ENCODE measurements around the gene PRMT3.
A peak's percentile ranks its signal among the peaks of the same experiment; 100 is the strongest.
"Not testable (repeated sequence)": the region's sequence is repeated elsewhere in the genome, so short reads cannot be mapped to it uniquely, and the experiment has no call there.

The PRMT3 gene

GRCh38 chr11:20477418-20478090 lies 90.0 kb downstream of the PRMT3 start:
- ATAC-seq (replicated peaks) (no peak), DNase-seq (no peak)
- peaks cover 4 to 9% of the 10 kb centered on the region in 2 donors for H3K4me1 Mint-ChIP-seq (ENCODE audit: low read depth in 2 of 2)
- no peaks in the 10 kb centered on the region for H3K9me3 Mint-ChIP-seq
- H3K27me3 Mint-ChIP-seq: no peaks in the 10 kb centered on the region
- no peak overlapping the region for H3K4me3 Mint-ChIP-seq
- peaks cover 3% of the 10 kb centered on the region for H3K36me3 Mint-ChIP-seq (ENCODE audit: insufficient read depth)
- H3K27ac Mint-ChIP-seq: no peak overlapping the region

DNA sequence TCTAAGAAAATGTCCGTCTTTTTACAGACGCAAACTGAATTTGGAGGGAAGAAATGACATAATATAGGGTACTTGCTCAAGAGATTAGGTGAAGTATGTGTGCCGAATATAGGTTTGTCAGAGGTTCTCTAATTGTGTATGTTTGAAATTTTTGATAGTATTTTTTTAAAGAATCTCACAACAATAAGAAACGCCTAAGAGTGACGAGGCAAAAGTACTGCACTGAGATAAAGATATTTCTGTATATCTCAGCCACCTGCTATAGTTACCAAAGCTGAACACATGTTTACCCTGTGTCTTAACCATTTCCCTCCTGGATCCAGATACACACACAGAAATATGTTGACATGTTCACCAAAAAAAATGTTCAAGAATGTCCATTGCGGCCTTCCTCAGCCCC lies 92.0 kb downstream of the PRMT3 start:
- DNase-seq: no peak
- Mint-ChIP-seq H3K9me3 (no peaks in the 10 kb centered on the region), H3K4me3 (no peak overlapping the region), H3K4me1 (ENCODE audit: low read depth in 2 of 2) (peaks cover 0 to 4% of the 10 kb centered on the region in 2 donors), H3K36me3 (ENCODE audit: insufficient read depth) (no peaks in the 10 kb centered on the region), H3K27ac (no peak overlapping the region), H3K27me3 (no peaks in the 10 kb centered on the region)
- ATAC-seq (replicated peaks): no peak

- Mint-ChIP-seq H3K9me3 (no peaks in the 10 kb centered on the region), H3K4me1 (ENCODE audit: low read depth in 2 of 2) (peaks cover 2 to 12% of the 10 kb centered on the region in 2 donors), H3K27me3 (no peaks in the 10 kb centered on the region), H3K36me3 (ENCODE audit: insufficient read depth) (peaks cover 4% of the 10 kb centered on the region), H3K4me3 (no peak overlapping the region), H3K27ac (no peak overlapping the region)
- ATAC-seq (replicated peaks): no peak
- no peak for DNase-seq
These were observed 96.4 kb downstream of the PRMT3 start for GRCh38 chr11:20483931-20484330.

GRCh38 chr11:20484416-20484815 lies 96.9 kb downstream of the PRMT3 start:
- H3K4me1 Mint-ChIP-seq (ENCODE audit: low read depth in 2 of 2): peaks cover 2 to 12% of the 10 kb centered on the region in 2 donors
- H3K9me3 Mint-ChIP-seq; ATAC-seq (replicated peaks); H3K27ac Mint-ChIP-seq; H3K27me3 Mint-ChIP-seq; H3K36me3 Mint-ChIP-seq (ENCODE audit: insufficient read depth); DNase-seq; H3K4me3 Mint-ChIP-seq: not testable (repeated sequence)

DNA sequence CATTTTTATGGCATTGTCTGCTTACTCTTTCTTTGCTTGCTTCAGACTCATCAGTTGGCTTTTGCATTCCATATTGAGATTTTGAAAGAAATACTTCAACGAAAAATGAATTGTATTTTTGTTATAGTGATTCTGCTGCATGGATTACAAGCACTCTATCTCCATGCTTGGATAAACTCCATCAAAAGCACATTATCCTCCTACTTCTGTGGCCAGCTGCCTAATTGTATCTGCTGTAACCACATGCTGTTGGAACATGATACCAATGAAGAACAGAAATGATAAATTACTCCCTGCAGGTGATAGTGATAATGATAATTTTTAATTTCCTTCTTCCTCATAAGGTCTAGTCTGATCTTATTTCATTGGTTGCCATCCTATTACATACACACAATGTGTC lies 100.8 kb downstream of the PRMT3 start:
- ATAC-seq (replicated peaks): no peak

DNA sequence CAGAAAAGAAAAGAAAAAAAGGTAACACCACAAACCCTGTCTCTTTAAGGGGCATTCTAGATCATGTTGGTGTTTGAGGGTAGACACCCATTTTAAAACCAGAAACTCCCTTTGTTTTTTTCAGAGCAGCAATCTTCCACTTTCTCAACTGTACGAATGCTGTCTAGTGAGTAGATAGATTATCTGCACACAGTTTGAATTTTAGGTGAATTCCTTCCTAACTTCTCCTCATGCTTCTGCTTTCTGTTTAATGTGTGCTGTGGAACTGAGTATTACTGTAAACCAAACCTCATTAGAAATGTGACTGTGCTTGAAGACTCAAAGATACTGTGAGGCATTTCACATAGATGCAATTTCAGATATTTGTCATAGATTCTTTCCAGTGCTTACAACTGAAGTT lies 102.4 kb downstream of the PRMT3 start:
- no peak overlapping the region for H3K27ac Mint-ChIP-seq
- no peak overlapping the region for H3K4me3 Mint-ChIP-seq
- no peak for DNase-seq
- ATAC-seq (replicated peaks): no peak
- H3K4me1 Mint-ChIP-seq (ENCODE audit: low read depth in 2 of 2): peaks cover 2 to 8% of the 10 kb centered on the region in 2 donors
- H3K36me3 Mint-ChIP-seq (ENCODE audit: insufficient read depth): peaks cover 12% of the 10 kb centered on the region
- H3K27me3 Mint-ChIP-seq: no peaks in the 10 kb centered on the region
- H3K9me3 Mint-ChIP-seq: no peaks in the 10 kb centered on the region

More for the DNA sequence above, 100.8 kb downstream of the PRMT3 start:
- Mint-ChIP-seq H3K36me3 (ENCODE audit: insufficient read depth) (peaks cover 7% of the 10 kb centered on the region), H3K27me3 (no peaks in the 10 kb centered on the region), H3K27ac (peak overlapping the region in 1 of 2 donors; percentile 42), H3K9me3 (no peaks in the 10 kb centered on the region), H3K4me1 (ENCODE audit: low read depth in 2 of 2) (peaks cover 2 to 8% of the 10 kb centered on the region in 2 donors), H3K4me3 (no peak overlapping the region)
- no peak for DNase-seq

GRCh38 chr11:20493340-20493739 lies 105.8 kb downstream of the PRMT3 start:
- H3K4me3 Mint-ChIP-seq: no peak overlapping the region
- H3K9me3 Mint-ChIP-seq: no peaks in the 10 kb centered on the region
- H3K36me3 Mint-ChIP-seq (ENCODE audit: insufficient read depth): peaks cover 13% of the 10 kb centered on the region
- H3K27me3 Mint-ChIP-seq: no peaks in the 10 kb centered on the region
- no peak for DNase-seq
- no peak overlapping the region for H3K27ac Mint-ChIP-seq
- ATAC-seq (replicated peaks): no peak
- no peaks in the 10 kb centered on the region for H3K4me1 Mint-ChIP-seq (ENCODE audit: low read depth in 2 of 2)

- H3K27ac Mint-ChIP-seq: no peak overlapping the region
- no peaks in the 10 kb centered on the region for H3K27me3 Mint-ChIP-seq
- H3K4me1 Mint-ChIP-seq (ENCODE audit: low read depth in 2 of 2): no peaks in the 10 kb centered on the region
- H3K9me3 Mint-ChIP-seq: no peaks in the 10 kb centered on the region
- H3K4me3 Mint-ChIP-seq: no peak overlapping the region
- H3K36me3 Mint-ChIP-seq (ENCODE audit: insufficient read depth): peaks cover 13% of the 10 kb centered on the region
- ATAC-seq (replicated peaks) (no peak), DNase-seq (no peak)
These were observed 109.7 kb downstream of the PRMT3 start for GRCh38 chr11:20497124-20497792.

DNA sequence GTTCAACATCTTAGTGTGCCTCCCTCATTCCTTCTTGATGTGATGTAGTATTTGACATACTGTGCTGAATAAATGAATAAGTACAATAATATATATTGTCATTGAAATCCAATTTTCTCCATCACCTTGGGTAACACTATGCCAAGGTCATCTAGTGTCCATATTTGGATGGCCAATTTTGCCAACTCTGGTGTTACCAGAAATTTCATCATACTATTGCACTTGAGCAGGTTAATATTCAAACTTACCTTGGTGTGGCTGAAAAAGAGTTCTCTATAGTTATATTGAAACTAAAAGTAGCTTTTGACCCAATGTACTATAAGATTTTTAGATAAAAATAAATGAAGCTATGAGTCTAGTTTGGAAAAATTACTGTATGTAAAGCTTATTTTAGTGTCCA lies 113.7 kb downstream of the PRMT3 start:
- Mint-ChIP-seq H3K9me3 (no peaks in the 10 kb centered on the region), H3K4me1 (ENCODE audit: low read depth in 2 of 2) (no peaks in the 10 kb centered on the region), H3K36me3 (ENCODE audit: insufficient read depth) (no peaks in the 10 kb centered on the region), H3K27ac (no peak overlapping the region), H3K27me3 (no peaks in the 10 kb centered on the region), H3K4me3 (no peak overlapping the region)
- DNase-seq (no peak), ATAC-seq (replicated peaks) (no peak)

- H3K4me1 Mint-ChIP-seq (ENCODE audit: low read depth in 2 of 2): no peaks in the 10 kb centered on the region
- DNase-seq (no peak), ATAC-seq (replicated peaks) (no peak)
- no peak overlapping the region for H3K27ac Mint-ChIP-seq
- no peaks in the 10 kb centered on the region for H3K27me3 Mint-ChIP-seq
- H3K36me3 Mint-ChIP-seq (ENCODE audit: insufficient read depth): no peaks in the 10 kb centered on the region
- no peaks in the 10 kb centered on the region for H3K9me3 Mint-ChIP-seq
- no peak overlapping the region for H3K4me3 Mint-ChIP-seq
These were observed 114.5 kb downstream of the PRMT3 start for GRCh38 chr11:20501971-20502370.

DNA sequence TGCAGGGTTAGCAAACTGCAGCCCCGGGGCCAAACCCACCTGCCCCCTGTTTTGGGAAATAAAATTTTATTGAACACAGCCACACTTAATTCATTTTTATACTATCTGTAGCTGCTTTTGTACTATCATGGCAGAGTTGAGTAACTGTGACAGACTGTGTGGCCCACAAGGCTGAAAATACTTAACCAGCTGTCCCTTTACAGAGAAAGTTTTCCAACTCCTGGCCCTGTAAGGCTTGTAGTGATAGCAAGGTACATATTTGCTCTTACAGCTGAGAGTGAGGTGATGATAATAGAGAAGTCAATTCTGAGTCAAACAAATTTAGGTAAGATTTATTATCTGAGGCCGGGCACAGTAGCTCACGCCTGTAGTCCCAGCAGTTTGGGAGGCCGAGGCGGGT lies 124.5 kb downstream of the PRMT3 start:
- Mint-ChIP-seq H3K4me1 (ENCODE audit: low read depth in 2 of 2) (no peaks in the 10 kb centered on the region), H3K36me3 (ENCODE audit: insufficient read depth) (peaks cover 3% of the 10 kb centered on the region), H3K4me3 (no peak overlapping the region), H3K9me3 (no peaks in the 10 kb centered on the region), H3K27me3 (no peaks in the 10 kb centered on the region), H3K27ac (no peak overlapping the region)
- ATAC-seq (replicated peaks): no peak
- no peak for DNase-seq

DNA sequence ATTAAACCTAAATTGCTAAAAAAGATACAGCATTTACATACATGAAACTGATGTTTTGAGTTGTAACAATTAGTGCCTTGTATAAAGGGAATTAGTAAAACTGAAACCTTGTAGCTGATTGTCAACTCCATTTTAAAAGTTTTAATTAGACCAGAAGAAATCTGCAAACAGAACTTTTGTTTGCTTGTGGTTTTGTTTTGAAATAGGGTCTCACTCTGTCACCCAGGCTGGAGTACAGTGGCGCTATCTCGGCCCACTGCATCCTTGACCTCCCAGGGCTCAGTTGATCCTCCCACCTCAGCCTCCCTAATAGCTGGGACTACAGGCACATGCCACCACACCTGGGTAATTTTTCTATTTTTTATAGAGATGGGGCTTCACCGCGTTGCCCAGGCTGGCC lies 125.4 kb downstream of the PRMT3 start:
- Mint-ChIP-seq H3K4me3 (no peak overlapping the region), H3K27ac (no peak overlapping the region)

GRCh38 chr11:20518323-20518834 lies 130.9 kb downstream of the PRMT3 start:
- Mint-ChIP-seq H3K27ac (no peak overlapping the region), H3K36me3 (ENCODE audit: insufficient read depth) (no peaks in the 10 kb centered on the region), H3K4me1 (ENCODE audit: low read depth in 2 of 2) (no peaks in the 10 kb centered on the region), H3K4me3 (no peak overlapping the region), H3K27me3 (peaks cover 12 to 33% of the 10 kb centered on the region in 2 donors), H3K9me3 (no peaks in the 10 kb centered on the region)
- no peak for DNase-seq
- no peak for ATAC-seq (replicated peaks)

More for the DNA sequence above, 125.4 kb downstream of the PRMT3 start:
- Mint-ChIP-seq H3K4me1 (ENCODE audit: low read depth in 2 of 2) (no peaks in the 10 kb centered on the region), H3K9me3 (no peaks in the 10 kb centered on the region), H3K36me3 (ENCODE audit: insufficient read depth) (no peaks in the 10 kb centered on the region), H3K27me3 (peaks cover under 1 to 6% of the 10 kb centered on the region in 2 donors)
- ATAC-seq (replicated peaks) (no peak), DNase-seq (no peak)

- H3K27ac Mint-ChIP-seq: no peak overlapping the region
- H3K36me3 Mint-ChIP-seq (ENCODE audit: insufficient read depth): no peaks in the 10 kb centered on the region
- H3K4me1 Mint-ChIP-seq (ENCODE audit: low read depth in 2 of 2): no peaks in the 10 kb centered on the region
- no peaks in the 10 kb centered on the region for H3K9me3 Mint-ChIP-seq
- peaks cover 12 to 34% of the 10 kb centered on the region in 2 donors for H3K27me3 Mint-ChIP-seq
- DNase-seq (no peak), ATAC-seq (replicated peaks) (no peak)
- H3K4me3 Mint-ChIP-seq: no peak overlapping the region
These were observed 135.0 kb downstream of the PRMT3 start for GRCh38 chr11:20522536-20522935.

Measured in effector memory CD8-positive, alpha-beta T cell (primary cell).